Measurements from ENCODE around the gene PTP4A2. TPM values are rescaled to one million over a fixed set of nuclear protein-coding genes. Genes with fewer than 3 reads are reported as not detected.

Gene PTP4A2
- total and polyA plus RNA-seq, 2 donors (not counting 3 experiments of a cell fraction or from before 2014, with no cell fraction given), result 74.1 to 184 TPM

DNA sequence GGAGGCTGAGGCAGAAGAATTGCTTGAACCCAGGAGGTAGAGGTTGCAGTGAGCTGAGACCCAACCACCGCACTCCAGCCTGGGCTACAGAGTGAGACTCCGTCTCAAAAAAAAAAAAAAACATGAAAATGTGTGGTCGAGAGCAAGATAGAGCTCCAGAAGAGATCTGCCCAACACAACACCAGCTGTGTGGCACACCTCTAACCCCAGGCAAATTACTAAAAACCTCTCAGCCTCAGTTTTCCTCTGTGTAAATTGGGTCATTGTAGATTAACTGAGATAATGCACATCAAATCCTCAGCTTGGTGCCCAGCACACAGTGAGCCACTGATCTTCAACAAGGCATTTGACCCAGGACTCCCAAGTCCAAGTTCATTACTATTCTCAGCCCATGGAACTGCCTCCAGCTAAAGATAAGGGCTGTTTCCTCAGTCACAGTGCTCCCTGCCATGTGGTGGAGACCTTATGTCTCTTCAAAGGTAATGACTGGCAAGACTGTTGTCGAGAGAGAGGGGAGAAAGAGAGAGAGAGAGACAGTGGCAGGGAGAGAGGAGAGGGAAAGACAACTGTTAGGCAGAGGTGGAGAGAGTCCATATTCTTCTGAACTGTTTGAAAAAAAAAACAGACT, 58.1 kb downstream of the PTP4A2 start:
- no peak overlapping the region for H3K27ac ChIP-seq (ENCODE audit: insufficient read depth, low read depth, low read length)
- H3K4me1 ChIP-seq (ENCODE audit: control insufficient read depth, extremely low read depth, insufficient read depth, low read length), result no peaks in the 10 kb centered on the region
- H3K36me3 ChIP-seq (ENCODE audit: control insufficient read depth in 2 of 2, extremely low read depth in 1 of 2, insufficient read depth in 2 of 2, low read length in 2 of 2), result no peaks in the 10 kb centered on the region
- dilution Hi-C loops (cut with MboI; ENCODE audit: extremely low pct_ligation_motif_present, low sequenced_read_pairs), result no loop called here
- no peak overlapping the region for H2AFZ ChIP-seq (ENCODE audit: low read depth, low read length)
- H3K27me3 ChIP-seq (ENCODE audit: control insufficient read depth in 2 of 2, insufficient read depth in 2 of 2, low read length in 2 of 2), result peaks cover 0 to 4% of the 10 kb centered on the region in 2 experiments
- DNase-seq (ENCODE audit: low read depth, low spot score) (no peak), FAIRE-seq (no peak)
- no peak overlapping the region for H3K9ac ChIP-seq (replicated peaks; ENCODE audit: extremely low read depth, insufficient read depth, low read length)
- CTCF ChIA-PET, result interaction anchor here (1.0 to 1.7 kb wide), 3 partner anchors 10 to 117 kb away, joined by 3 to 7 read pairs (median 5); no protein-coding TSS in a partner anchor
- no peaks in the 10 kb centered on the region for H4K20me1 ChIP-seq (replicated peaks; ENCODE audit: control insufficient read depth, extremely low read depth, insufficient read depth, low read length)
- H3K4me3 ChIP-seq (replicated peaks in 1 of 3; ENCODE audit: insufficient read depth in 1 of 3, low read depth in 1 of 3, low read length in 3 of 3), result no peak overlapping the region
- intact Hi-C loops (cut with micrococcal nuclease), result no loop called here
- no TSS peak for BruUV-seq (replicated peaks)
- H3K9me3 ChIP-seq (replicated peaks; ENCODE audit: control insufficient read depth, insufficient read depth, low read length), result no peaks in the 10 kb centered on the region
- no peak overlapping the region for H3K4me2 ChIP-seq (ENCODE audit: insufficient read depth, low read length)
- no peaks in the 10 kb centered on the region for H3K79me2 ChIP-seq (ENCODE audit: control insufficient read depth, insufficient read depth, low read length)
- POLR2A ChIA-PET, result no interaction called here
- TF ChIP-seq POLR2A (IDR thresholded peaks at IDR 0.05; ENCODE audit: low read depth, low read length) (no peak), MYC (IDR thresholded peaks at IDR 0.05; ENCODE audit: low read depth, low read length) (no peak)
- H3K9me1 ChIP-seq (replicated peaks; ENCODE audit: control insufficient read depth, extremely low read depth, insufficient read depth, low read length), result no peaks in the 10 kb centered on the region

DNA sequence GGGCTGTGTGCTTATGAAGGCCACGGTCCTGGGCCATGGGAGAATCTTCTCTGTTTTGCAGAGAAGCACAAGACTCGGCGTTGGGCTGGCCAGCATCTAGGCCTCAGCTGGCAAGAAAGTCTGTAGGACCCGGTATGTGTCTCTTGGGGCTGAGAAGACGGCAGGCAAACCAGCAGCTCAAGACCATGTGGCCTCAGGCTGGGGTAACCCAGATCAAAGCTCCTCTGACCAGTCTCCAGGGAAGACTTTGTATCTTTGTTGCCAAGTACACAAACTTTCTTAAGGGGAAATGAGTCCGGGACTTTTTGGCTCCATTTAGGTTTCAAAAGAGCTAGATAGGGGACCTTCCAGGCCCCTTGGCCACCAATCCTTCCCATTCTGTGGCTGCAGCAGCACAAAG, 60.1 kb downstream of the PTP4A2 start:
- Histone ChIP-seq H3K4me2 (ENCODE audit: insufficient read depth, low read length) (no peak overlapping the region), H3K9me3 (replicated peaks; ENCODE audit: control insufficient read depth, insufficient read depth, low read length) (no peaks in the 10 kb centered on the region), H3K79me2 (ENCODE audit: control insufficient read depth, insufficient read depth, low read length) (no peaks in the 10 kb centered on the region), H2AFZ (ENCODE audit: low read depth, low read length) (no peak overlapping the region), H3K27me3 (ENCODE audit: control insufficient read depth in 2 of 2, insufficient read depth in 2 of 2, low read length in 2 of 2) (peaks cover 0 to 4% of the 10 kb centered on the region in 2 experiments), H3K27ac (ENCODE audit: insufficient read depth, low read depth, low read length) (no peak overlapping the region), H3K4me3 (replicated peaks in 1 of 3; ENCODE audit: insufficient read depth in 1 of 3, low read depth in 1 of 3, low read length in 3 of 3) (no peak overlapping the region), H3K9me1 (replicated peaks; ENCODE audit: control insufficient read depth, extremely low read depth, insufficient read depth, low read length) (no peaks in the 10 kb centered on the region), H4K20me1 (replicated peaks; ENCODE audit: control insufficient read depth, extremely low read depth, insufficient read depth, low read length) (no peaks in the 10 kb centered on the region), H3K4me1 (ENCODE audit: control insufficient read depth, extremely low read depth, insufficient read depth, low read length) (no peaks in the 10 kb centered on the region), H3K36me3 (ENCODE audit: control insufficient read depth in 2 of 2, extremely low read depth in 1 of 2, insufficient read depth in 2 of 2, low read length in 2 of 2) (no peaks in the 10 kb centered on the region), H3K9ac (replicated peaks; ENCODE audit: extremely low read depth, insufficient read depth, low read length) (no peak overlapping the region)
- no peak for FAIRE-seq
- ChIA-PET CTCF (interaction anchor here (1.8 kb wide), 1 partner anchor 86 kb away, joined by 6 read pairs; no protein-coding TSS in a partner anchor), POLR2A (no interaction called here)
- intact Hi-C loops (cut with micrococcal nuclease) (no loop called here), dilution Hi-C loops (cut with MboI; ENCODE audit: extremely low pct_ligation_motif_present, low sequenced_read_pairs) (no loop called here)
- BruUV-seq (replicated peaks), result no TSS peak
- DNase-seq (ENCODE audit: low read depth, low spot score), result no peak
- TF ChIP-seq, protein P1, sequence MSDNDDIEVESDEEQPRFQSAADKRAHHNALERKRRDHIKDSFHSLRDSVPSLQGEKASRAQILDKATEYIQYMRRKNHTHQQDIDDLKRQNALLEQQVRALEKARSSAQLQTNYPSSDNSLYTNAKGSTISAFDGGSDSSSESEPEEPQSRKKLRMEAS (IDR thresholded peaks at IDR 0.05; ENCODE audit: insufficient read depth, insufficient read length), result no peak
- TF ChIP-seq POLR2AphosphoS5 (IDR thresholded peaks at IDR 0.05; ENCODE audit: insufficient read depth, low read depth, low read length) (no peak), FOS (IDR thresholded peaks at IDR 0.05; ENCODE audit: borderline replicate concordance, insufficient read depth, low read length) (no peak), POLR2A (IDR thresholded peaks at IDR 0.05; ENCODE audit: low read depth, low read length) (no peak), MYC (IDR thresholded peaks at IDR 0.05; ENCODE audit: low read depth, low read length) (no peak), GATA2 (IDR thresholded peaks at IDR 0.05; ENCODE audit: insufficient read depth, insufficient read length, low read depth, low read length) (no peak), JUN (IDR thresholded peaks at IDR 0.05; ENCODE audit: borderline replicate concordance, insufficient read depth, insufficient read length, low read depth) (no peak), EZH2 (IDR thresholded peaks at IDR 0.05; ENCODE audit: borderline replicate concordance, low read depth, low read length, severe bottlenecking) (no peak)
- TF ChIP-seq, protein P2, sequence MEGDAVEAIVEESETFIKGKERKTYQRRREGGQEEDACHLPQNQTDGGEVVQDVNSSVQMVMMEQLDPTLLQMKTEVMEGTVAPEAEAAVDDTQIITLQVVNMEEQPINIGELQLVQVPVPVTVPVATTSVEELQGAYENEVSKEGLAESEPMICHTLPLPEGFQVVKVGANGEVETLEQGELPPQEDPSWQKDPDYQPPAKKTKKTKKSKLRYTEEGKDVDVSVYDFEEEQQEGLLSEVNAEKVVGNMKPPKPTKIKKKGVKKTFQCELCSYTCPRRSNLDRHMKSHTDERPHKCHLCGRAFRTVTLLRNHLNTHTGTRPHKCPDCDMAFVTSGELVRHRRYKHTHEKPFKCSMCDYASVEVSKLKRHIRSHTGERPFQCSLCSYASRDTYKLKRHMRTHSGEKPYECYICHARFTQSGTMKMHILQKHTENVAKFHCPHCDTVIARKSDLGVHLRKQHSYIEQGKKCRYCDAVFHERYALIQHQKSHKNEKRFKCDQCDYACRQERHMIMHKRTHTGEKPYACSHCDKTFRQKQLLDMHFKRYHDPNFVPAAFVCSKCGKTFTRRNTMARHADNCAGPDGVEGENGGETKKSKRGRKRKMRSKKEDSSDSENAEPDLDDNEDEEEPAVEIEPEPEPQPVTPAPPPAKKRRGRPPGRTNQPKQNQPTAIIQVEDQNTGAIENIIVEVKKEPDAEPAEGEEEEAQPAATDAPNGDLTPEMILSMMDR (IDR thresholded peaks at IDR 0.05; ENCODE audit: extremely low read depth in 1 of 2, insufficient read depth in 1 of 2, low read depth in 1 of 2, low read length in 2 of 2), result no peak
